GM23338 (cell line): Measurements from ENCODE around the gene PEPD. TPM values are rescaled to one million over a fixed set of nuclear protein-coding genes. Genes with fewer than 3 reads are reported as not detected.

ENCODE experiments used
- ATAC-seq: fragments of 200-7000 bp; cut with Tn5 transposase; 3 replicates; pipeline ENCODE4 v1.9.1; 2020
- DNase-seq: peaks from one replicate; pipeline ENCODE4 v3.0.0-alpha.2; 2015; ENCODE audit warnings: low spot score
- H2AFZ ChIP-seq: fragments of 200-600 bp; sonication (generic); 2 replicates; pipeline ENCODE4 v1.8.0; 2016; ENCODE audit warnings: antibody characterized with exemption, mild to moderate bottlenecking, moderate library complexity
- H3F3A ChIP-seq: fragments of 200-600 bp; sonication (generic); replicated peaks from 2 replicates; pipeline ENCODE4 v1.8.0; 2017; ENCODE audit warnings: antibody characterized with exemption, mixed run types, low read depth
- H3K27ac ChIP-seq: fragments of 200-600 bp; sonication (generic); 2 replicates; pipeline ENCODE4 v1.6.1; 2016; ENCODE audit warnings: low read depth
- H3K27me3 ChIP-seq: fragments of 200-600 bp; sonication (generic); 2 replicates; pipeline ENCODE4 v1.8.0; 2016; ENCODE audit warnings: mild to moderate bottlenecking, mixed run types, moderate library complexity; ENCODE audit not compliant: insufficient read depth
- H3K36me3 ChIP-seq: fragments of 200-600 bp; sonication (generic); 2 replicates; pipeline ENCODE4 v1.8.0; 2016; ENCODE audit warnings: mild to moderate bottlenecking; ENCODE audit not compliant: insufficient read depth
- H3K4me1 ChIP-seq: fragments of 200-600 bp; sonication (generic); 2 replicates; pipeline ENCODE4 v1.8.0; 2016; ENCODE audit warnings: mild to moderate bottlenecking, moderate library complexity; ENCODE audit not compliant: insufficient read depth
- H3K4me2 ChIP-seq: fragments of 200-600 bp; sonication (generic); 2 replicates; pipeline ENCODE4 v1.7.1; 2017; ENCODE audit warnings: mixed run types
- H3K4me3 ChIP-seq: fragments of 200-600 bp; sonication (generic); 2 replicates; pipeline ENCODE4 v1.6.1; 2016; ENCODE audit warnings: mixed run types
- H3K79me2 ChIP-seq: fragments of 200-600 bp; sonication (generic); replicated peaks from 2 replicates; pipeline ENCODE4 v1.8.0; 2017; ENCODE audit warnings: mild to moderate bottlenecking; ENCODE audit not compliant: insufficient read depth
- H3K9me2 ChIP-seq: fragments of 200-600 bp; sonication (generic); 2 replicates; pipeline ENCODE4 v1.8.0; 2017; ENCODE audit not compliant: insufficient read depth
- H4K20me1 ChIP-seq: fragments of 200-600 bp; sonication (generic); replicated peaks from 2 replicates; pipeline ENCODE4 v1.8.0; 2017; ENCODE audit warnings: mild to moderate bottlenecking; ENCODE audit not compliant: insufficient read depth
- H3K27ac Mint-ChIP-seq: 2 replicates; pipeline ENCODE4 v1.8.0; 2020; ENCODE audit warnings: inconsistent platforms, mild to moderate bottlenecking, moderate library complexity, mixed read lengths
- H3K27me3 Mint-ChIP-seq: 3 replicates; pipeline ENCODE4 v1.8.0; 2022; ENCODE audit warnings: low read depth, mild to moderate bottlenecking, moderate library complexity, mixed read lengths, inconsistent platforms; ENCODE audit not compliant: insufficient read depth, poor library complexity
- H3K36me3 Mint-ChIP-seq: 3 replicates; pipeline ENCODE4 v1.8.0; 2021; ENCODE audit warnings: low read depth, mild to moderate bottlenecking, inconsistent platforms, moderate library complexity, mixed read lengths
- H3K4me1 Mint-ChIP-seq: 3 replicates; pipeline ENCODE4 v1.8.0; 2020; ENCODE audit warnings: mild to moderate bottlenecking, inconsistent platforms, mixed read lengths
- H3K4me3 Mint-ChIP-seq: 3 replicates; pipeline ENCODE4 v1.8.0; 2021; ENCODE audit warnings: moderate library complexity, mild to moderate bottlenecking, inconsistent platforms, mixed read lengths
- H3K9me3 Mint-ChIP-seq: 3 replicates; pipeline ENCODE4 v1.8.0; 2020; ENCODE audit warnings: moderate library complexity, mild to moderate bottlenecking, inconsistent platforms, mixed read lengths
- CREB1 ChIP-seq: fragments of 250-450 bp; sonication (Bioruptor Pico); IDR thresholded peaks from 2 replicates; pipeline ENCODE4 v1.5.0; 2020; ENCODE audit warnings: low read depth, mild to moderate bottlenecking, moderate library complexity
- EZH2 ChIP-seq: fragments of 200-600 bp; sonication (generic); IDR thresholded peaks from one replicate; pipeline ENCODE4 v1.8.0; 2017; ENCODE audit warnings: antibody characterized with exemption, mild to moderate bottlenecking, low read depth; ENCODE audit not compliant: unreplicated experiment
- EZH2phosphoT487 ChIP-seq: fragments of 200-600 bp; sonication (generic); IDR thresholded peaks from one replicate; pipeline ENCODE4 v1.8.1; 2018; ENCODE audit warnings: antibody characterized with exemption; ENCODE audit not compliant: unreplicated experiment
- JUNB ChIP-seq: IDR thresholded peaks from one replicate; pipeline ENCODE4 v1.6.1; 2016; ENCODE audit warnings: antibody characterized with exemption; ENCODE audit not compliant: unreplicated experiment
- NANOG ChIP-seq: IDR thresholded peaks from 2 replicates; pipeline ENCODE4 v1.6.1; 2016; ENCODE audit warnings: antibody characterized with exemption, borderline replicate concordance
- POLR2AphosphoS5 ChIP-seq: IDR thresholded peaks from 2 replicates; pipeline ENCODE4 v1.6.1; 2016; ENCODE audit warnings: antibody characterized with exemption, low read depth
- STAT1 ChIP-seq: IDR thresholded peaks from one replicate; pipeline ENCODE4 v1.6.1; 2016; ENCODE audit warnings: antibody characterized with exemption; ENCODE audit not compliant: unreplicated experiment
- ZNF114 ChIP-seq: fragments of 250-450 bp; sonication (Bioruptor Pico); IDR thresholded peaks from 2 replicates; pipeline ENCODE4 v1.5.0; 2020; ENCODE audit warnings: mild to moderate bottlenecking, moderate library complexity
- ZNF331 ChIP-seq: fragments of 250-450 bp; sonication (Bioruptor Pico); IDR thresholded peaks from 2 replicates; pipeline ENCODE4 v1.5.0; 2020; ENCODE audit warnings: low read depth, mild to moderate bottlenecking, moderate library complexity
- polyA plus RNA-seq: library from polyadenylated mRNA; unstranded; fragments of >200 nt; fragmentation: Nextera tagmentation; extraction: Ambion mirVana; gene quantifications from 2 replicates; pipeline ENCODE4 v1.2.1, GENCODE V29; 2016
- total RNA-seq: library from RNA; depleted of rRNA; stranded (reverse); fragments of >200 nt; shearing (Covaris generic); gene quantifications from 2 replicates; pipeline ENCODE4 v1.2.3, GENCODE V29; 2014
- TF ChIP-seq, protein P1 (sequence below): IDR thresholded peaks from one replicate; pipeline ENCODE4 v1.6.1; 2018; ENCODE audit warnings: antibody characterized with exemption; ENCODE audit not compliant: unreplicated experiment
- TF ChIP-seq, protein P2 (sequence below), 2 experiments: fragments of 200-600 bp in 1 of 2; sonication (generic) in 1 of 2; conservative IDR thresholded peaks; 2 replicates each; pipeline versions ENCODE4 v1.5.1 to v1.6.1; 2016 to 2017; ENCODE audit warnings: antibody characterized with exemption in 2 of 2, low read depth in 2 of 2, mild to moderate bottlenecking in 2 of 2, moderate library complexity in 1 of 2
- TF ChIP-seq, protein P3 (sequence below): IDR thresholded peaks from 2 replicates; pipeline ENCODE4 v1.6.1; 2016; ENCODE audit warnings: antibody characterized with exemption
- TF ChIP-seq, protein P4 (sequence below): fragments of 250-450 bp; sonication (Bioruptor Pico); IDR thresholded peaks from 2 replicates; pipeline ENCODE4 v1.5.0; 2020; ENCODE audit warnings: mild to moderate bottlenecking, moderate library complexity

PEPD gene
- total and polyA plus RNA-seq, 2 experiments from 2014 or later = 81.7 to 89.2 TPM

DNA sequence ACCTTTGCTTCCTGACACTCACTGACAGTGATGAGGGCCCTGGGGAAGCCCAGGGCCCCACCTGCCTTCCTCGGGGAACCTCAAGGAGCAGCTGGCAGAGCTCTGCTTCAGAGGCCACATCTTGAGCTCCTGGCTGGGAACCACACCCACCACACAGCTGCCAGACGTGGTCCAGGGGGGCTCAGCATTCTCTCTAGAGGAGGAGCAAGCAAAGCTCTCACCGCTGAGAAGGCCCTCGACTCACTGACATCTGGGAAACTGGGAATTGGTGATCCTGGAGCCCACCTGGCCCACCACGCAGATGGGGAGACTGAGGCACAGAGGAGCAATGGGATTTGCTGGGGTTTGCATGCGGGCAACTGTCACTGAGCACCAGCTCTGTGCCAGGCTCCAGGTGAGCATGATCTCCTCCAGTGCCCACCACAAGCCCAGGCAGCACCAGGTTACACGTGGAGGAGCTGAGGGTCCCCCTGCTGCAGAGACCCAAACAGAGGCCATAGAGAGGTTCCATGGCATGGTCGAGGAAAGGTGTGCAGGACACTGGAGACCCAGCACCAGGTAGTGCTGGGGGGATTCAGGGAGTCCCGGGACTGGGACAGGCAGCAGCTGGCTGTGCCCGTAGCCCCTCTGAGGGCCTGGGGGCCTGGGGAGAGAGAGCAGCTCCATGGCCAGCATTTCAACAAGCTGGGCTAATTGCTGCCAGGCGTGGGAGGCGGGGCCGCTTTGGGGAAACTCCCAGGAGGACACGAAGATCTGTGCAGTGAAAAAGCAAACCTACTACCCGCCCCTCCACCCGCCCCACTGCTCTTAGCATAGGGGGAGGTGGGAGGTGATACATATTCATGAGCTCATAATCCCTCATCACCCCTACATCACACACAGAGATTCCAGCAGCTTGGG is 33.4 kb downstream of the PEPD start:
- Histone ChIP-seq H3K9me2 (no peaks in the 10 kb centered on the region), H3F3A (no peaks in the 10 kb centered on the region), H3K79me2 (no peaks in the 10 kb centered on the region), H2AFZ (no peak overlapping the region), H4K20me1 (no peaks in the 10 kb centered on the region; the same call in 1 of the 2 replicates), H3K36me3 (no peaks in the 10 kb centered on the region), H3K27me3 (no peaks in the 10 kb centered on the region), H3K4me1 (no peaks in the 10 kb centered on the region), H3K4me3 (no peak overlapping the region), H3K4me2 (no peak overlapping the region), H3K27ac (no peak overlapping the region)
- TF ChIP-seq POLR2AphosphoS5 (no peak), JUNB (no peak), ZNF331 (no peak), NANOG (no peak), STAT1 (no peak), ZNF114 (CRISPR knock-in tag) (no peak), CREB1 (no peak), EZH2phosphoT487 (no peak), EZH2 (no peak)
- TF ChIP-seq, protein P1, sequence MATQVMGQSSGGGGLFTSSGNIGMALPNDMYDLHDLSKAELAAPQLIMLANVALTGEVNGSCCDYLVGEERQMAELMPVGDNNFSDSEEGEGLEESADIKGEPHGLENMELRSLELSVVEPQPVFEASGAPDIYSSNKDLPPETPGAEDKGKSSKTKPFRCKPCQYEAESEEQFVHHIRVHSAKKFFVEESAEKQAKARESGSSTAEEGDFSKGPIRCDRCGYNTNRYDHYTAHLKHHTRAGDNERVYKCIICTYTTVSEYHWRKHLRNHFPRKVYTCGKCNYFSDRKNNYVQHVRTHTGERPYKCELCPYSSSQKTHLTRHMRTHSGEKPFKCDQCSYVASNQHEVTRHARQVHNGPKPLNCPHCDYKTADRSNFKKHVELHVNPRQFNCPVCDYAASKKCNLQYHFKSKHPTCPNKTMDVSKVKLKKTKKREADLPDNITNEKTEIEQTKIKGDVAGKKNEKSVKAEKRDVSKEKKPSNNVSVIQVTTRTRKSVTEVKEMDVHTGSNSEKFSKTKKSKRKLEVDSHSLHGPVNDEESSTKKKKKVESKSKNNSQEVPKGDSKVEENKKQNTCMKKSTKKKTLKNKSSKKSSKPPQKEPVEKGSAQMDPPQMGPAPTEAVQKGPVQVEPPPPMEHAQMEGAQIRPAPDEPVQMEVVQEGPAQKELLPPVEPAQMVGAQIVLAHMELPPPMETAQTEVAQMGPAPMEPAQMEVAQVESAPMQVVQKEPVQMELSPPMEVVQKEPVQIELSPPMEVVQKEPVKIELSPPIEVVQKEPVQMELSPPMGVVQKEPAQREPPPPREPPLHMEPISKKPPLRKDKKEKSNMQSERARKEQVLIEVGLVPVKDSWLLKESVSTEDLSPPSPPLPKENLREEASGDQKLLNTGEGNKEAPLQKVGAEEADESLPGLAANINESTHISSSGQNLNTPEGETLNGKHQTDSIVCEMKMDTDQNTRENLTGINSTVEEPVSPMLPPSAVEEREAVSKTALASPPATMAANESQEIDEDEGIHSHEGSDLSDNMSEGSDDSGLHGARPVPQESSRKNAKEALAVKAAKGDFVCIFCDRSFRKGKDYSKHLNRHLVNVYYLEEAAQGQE = no peak
- TF ChIP-seq, protein P2, sequence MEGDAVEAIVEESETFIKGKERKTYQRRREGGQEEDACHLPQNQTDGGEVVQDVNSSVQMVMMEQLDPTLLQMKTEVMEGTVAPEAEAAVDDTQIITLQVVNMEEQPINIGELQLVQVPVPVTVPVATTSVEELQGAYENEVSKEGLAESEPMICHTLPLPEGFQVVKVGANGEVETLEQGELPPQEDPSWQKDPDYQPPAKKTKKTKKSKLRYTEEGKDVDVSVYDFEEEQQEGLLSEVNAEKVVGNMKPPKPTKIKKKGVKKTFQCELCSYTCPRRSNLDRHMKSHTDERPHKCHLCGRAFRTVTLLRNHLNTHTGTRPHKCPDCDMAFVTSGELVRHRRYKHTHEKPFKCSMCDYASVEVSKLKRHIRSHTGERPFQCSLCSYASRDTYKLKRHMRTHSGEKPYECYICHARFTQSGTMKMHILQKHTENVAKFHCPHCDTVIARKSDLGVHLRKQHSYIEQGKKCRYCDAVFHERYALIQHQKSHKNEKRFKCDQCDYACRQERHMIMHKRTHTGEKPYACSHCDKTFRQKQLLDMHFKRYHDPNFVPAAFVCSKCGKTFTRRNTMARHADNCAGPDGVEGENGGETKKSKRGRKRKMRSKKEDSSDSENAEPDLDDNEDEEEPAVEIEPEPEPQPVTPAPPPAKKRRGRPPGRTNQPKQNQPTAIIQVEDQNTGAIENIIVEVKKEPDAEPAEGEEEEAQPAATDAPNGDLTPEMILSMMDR (conservative IDR thresholded peaks at IDR 0.05; ENCODE audit: low read depth in 2 of 2) = no peak
- TF ChIP-seq, protein P3, sequence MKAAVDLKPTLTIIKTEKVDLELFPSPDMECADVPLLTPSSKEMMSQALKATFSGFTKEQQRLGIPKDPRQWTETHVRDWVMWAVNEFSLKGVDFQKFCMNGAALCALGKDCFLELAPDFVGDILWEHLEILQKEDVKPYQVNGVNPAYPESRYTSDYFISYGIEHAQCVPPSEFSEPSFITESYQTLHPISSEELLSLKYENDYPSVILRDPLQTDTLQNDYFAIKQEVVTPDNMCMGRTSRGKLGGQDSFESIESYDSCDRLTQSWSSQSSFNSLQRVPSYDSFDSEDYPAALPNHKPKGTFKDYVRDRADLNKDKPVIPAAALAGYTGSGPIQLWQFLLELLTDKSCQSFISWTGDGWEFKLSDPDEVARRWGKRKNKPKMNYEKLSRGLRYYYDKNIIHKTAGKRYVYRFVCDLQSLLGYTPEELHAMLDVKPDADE = no peak
- TF ChIP-seq, protein P4, sequence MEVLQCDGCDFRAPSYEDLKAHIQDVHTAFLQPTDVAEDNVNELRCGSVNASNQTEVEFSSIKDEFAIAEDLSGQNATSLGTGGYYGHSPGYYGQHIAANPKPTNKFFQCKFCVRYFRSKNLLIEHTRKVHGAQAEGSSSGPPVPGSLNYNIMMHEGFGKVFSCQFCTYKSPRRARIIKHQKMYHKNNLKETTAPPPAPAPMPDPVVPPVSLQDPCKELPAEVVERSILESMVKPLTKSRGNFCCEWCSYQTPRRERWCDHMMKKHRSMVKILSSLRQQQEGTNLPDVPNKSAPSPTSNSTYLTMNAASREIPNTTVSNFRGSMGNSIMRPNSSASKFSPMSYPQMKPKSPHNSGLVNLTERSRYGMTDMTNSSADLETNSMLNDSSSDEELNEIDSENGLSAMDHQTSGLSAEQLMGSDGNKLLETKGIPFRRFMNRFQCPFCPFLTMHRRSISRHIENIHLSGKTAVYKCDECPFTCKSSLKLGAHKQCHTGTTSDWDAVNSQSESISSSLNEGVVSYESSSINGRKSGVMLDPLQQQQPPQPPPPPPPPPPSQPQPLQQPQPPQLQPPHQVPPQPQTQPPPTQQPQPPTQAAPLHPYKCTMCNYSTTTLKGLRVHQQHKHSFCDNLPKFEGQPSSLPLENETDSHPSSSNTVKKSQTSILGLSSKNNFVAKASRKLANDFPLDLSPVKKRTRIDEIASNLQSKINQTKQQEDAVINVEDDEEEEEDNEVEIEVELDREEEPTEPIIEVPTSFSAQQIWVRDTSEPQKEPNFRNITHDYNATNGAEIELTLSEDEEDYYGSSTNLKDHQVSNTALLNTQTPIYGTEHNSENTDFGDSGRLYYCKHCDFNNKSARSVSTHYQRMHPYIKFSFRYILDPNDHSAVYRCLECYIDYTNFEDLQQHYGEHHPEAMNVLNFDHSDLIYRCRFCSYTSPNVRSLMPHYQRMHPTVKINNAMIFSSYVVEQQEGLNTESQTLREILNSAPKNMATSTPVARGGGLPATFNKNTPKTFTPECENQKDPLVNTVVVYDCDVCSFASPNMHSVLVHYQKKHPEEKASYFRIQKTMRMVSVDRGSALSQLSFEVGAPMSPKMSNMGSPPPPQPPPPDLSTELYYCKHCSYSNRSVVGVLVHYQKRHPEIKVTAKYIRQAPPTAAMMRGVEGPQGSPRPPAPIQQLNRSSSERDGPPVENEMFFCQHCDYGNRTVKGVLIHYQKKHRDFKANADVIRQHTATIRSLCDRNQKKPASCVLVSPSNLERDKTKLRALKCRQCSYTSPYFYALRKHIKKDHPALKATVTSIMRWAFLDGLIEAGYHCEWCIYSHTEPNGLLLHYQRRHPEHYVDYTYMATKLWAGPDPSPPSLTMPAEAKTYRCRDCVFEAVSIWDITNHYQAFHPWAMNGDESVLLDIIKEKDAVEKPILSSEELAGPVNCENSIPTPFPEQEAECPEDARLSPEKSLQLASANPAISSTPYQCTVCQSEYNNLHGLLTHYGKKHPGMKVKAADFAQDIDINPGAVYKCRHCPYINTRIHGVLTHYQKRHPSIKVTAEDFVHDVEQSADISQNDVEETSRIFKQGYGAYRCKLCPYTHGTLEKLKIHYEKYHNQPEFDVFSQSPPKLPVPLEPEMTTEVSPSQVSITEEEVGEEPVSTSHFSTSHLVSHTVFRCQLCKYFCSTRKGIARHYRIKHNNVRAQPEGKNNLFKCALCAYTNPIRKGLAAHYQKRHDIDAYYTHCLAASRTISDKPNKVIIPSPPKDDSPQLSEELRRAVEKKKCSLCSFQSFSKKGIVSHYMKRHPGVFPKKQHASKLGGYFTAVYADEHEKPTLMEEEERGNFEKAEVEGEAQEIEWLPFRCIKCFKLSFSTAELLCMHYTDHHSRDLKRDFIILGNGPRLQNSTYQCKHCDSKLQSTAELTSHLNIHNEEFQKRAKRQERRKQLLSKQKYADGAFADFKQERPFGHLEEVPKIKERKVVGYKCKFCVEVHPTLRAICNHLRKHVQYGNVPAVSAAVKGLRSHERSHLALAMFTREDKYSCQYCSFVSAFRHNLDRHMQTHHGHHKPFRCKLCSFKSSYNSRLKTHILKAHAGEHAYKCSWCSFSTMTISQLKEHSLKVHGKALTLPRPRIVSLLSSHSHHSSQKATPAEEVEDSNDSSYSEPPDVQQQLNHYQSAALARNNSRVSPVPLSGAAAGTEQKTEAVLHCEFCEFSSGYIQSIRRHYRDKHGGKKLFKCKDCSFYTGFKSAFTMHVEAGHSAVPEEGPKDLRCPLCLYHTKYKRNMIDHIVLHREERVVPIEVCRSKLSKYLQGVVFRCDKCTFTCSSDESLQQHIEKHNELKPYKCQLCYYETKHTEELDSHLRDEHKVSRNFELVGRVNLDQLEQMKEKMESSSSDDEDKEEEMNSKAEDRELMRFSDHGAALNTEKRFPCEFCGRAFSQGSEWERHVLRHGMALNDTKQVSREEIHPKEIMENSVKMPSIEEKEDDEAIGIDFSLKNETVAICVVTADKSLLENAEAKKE (CRISPR knock-in tag) = no peak
- Mint-ChIP-seq H3K27me3 (peaks cover 3% of the 10 kb centered on the region), H3K36me3 (no peaks in the 10 kb centered on the region; the same call in 1 of the 3 replicates), H3K4me3 (no peak overlapping the region), H3K4me1 (no peaks in the 10 kb centered on the region), H3K27ac (no peak overlapping the region), H3K9me3 (no peaks in the 10 kb centered on the region)
- ATAC-seq (no peak; the same call in 2 of the 3 replicates), DNase-seq (no peak)
